Kidney (tissue), 14 donors: ENCODE data around the gene OTULIN. TPM values are rescaled to one million over a fixed set of nuclear protein-coding genes. Genes with fewer than 3 reads are reported as not detected.

ENCODE experiments used
- DNase-seq, 5 donors: peaks; one replicate each; pipeline ENCODE4 v3.0.0-alpha.2; 2013 to 2020
- FAIRE-seq: peaks from 2 replicates; lab custom pipeline; 2012; peaks lifted over from hg19 to GRCh38; lab: Jason Lieb, UNC
- H3K27ac ChIP-seq, 2 donors: one replicate each; pipeline ENCODE4 v1.7.0; 2013; ENCODE audit warnings: low read depth in 2 of 2, low read length in 2 of 2, inconsistent platforms in 1 of 2
- H3K27me3 ChIP-seq: one replicate; pipeline ENCODE4 v1.7.1; 2013; ENCODE audit warnings: low read length, inconsistent platforms; ENCODE audit not compliant: control insufficient read depth, insufficient read depth
- H3K36me3 ChIP-seq, 3 donors: one replicate each; pipeline versions ENCODE4 v1.7.0 to v1.7.1; 2013; ENCODE audit warnings: low read length in 3 of 3, control low read depth in 1 of 3, inconsistent platforms in 1 of 3; ENCODE audit not compliant: insufficient read depth in 3 of 3, control insufficient read depth in 2 of 3
- H3K4me1 ChIP-seq, 3 donors: one replicate each; pipeline versions ENCODE4 v1.7.0 to v1.7.1; 2013; ENCODE audit warnings: low read length in 3 of 3, inconsistent platforms in 1 of 3, low read depth in 1 of 3; ENCODE audit not compliant: control insufficient read depth in 2 of 3, insufficient read depth in 2 of 3
- H3K4me3 ChIP-seq, 3 donors: one replicate each; pipeline versions ENCODE4 v1.7.0 to v1.8.1; 2013; ENCODE audit warnings: low read length in 3 of 3, control low read depth in 1 of 3, inconsistent platforms in 1 of 3
- H3K9ac ChIP-seq, 3 donors: one replicate each; pipeline versions ENCODE4 v1.7.0 to v1.7.1; 2013; ENCODE audit warnings: low read length in 3 of 3, control low read depth in 1 of 3, inconsistent platforms in 1 of 3
- H3K9me3 ChIP-seq, 3 donors: one replicate each; pipeline versions ENCODE4 v1.7.0 to v1.7.1; 2013; ENCODE audit warnings: low read length in 3 of 3, control low read depth in 1 of 3, inconsistent platforms in 1 of 3; ENCODE audit not compliant: control insufficient read depth in 2 of 3, insufficient read depth in 1 of 3
- CTCF ChIP-seq: IDR thresholded peaks from 3 replicates; pipeline ENCODE4 v1.5.1; 2012; ENCODE audit warnings: mild to moderate bottlenecking, moderate library complexity, borderline replicate concordance; ENCODE audit not compliant: insufficient read depth; ENCODE audit errors: extremely low read depth
- intact Hi-C: fragments of 100-400 bp; cut with DNase I; formaldehyde crosslinking; loops from one replicate; pipeline ENCODE4 v1.11.1; 2022
- polyA plus RNA-seq: library from polyadenylated mRNA; stranded (reverse); fragments of 350-450 nt; fragmentation: Illumina TruSeq; extraction: RNeasy Lipid Tissue Mini Kit (QIAGEN cat#74804); gene quantifications from one replicate; pipeline ENCODE4 v1.2.3, GENCODE V29; 2014; ENCODE audit warnings: low read depth, low replicate concordance; ENCODE audit not compliant: insufficient read depth
- total RNA-seq: library from RNA; stranded (reverse); fragmentation: NEBNext Ultra II Directional; extraction: Animal tissue kit (Norgen Biotek cat#: 25700); gene quantifications from one replicate; pipeline ENCODE4 v1.2.1, GENCODE V29; 2021
- donor health status: control.
- donor health status: control.
- donor health status: control.
- donor health status: control.
- donor health status: control.
- donor health status: DM: yes; HTN: yes; CAD: no.
- donor health status: Normal renal cell carcinoma (clear cell type).

The OTULIN gene
- total and polyA plus RNA-seq, 2 donors from 2014 or later = 9.0 to 28.4 TPM

DNA sequence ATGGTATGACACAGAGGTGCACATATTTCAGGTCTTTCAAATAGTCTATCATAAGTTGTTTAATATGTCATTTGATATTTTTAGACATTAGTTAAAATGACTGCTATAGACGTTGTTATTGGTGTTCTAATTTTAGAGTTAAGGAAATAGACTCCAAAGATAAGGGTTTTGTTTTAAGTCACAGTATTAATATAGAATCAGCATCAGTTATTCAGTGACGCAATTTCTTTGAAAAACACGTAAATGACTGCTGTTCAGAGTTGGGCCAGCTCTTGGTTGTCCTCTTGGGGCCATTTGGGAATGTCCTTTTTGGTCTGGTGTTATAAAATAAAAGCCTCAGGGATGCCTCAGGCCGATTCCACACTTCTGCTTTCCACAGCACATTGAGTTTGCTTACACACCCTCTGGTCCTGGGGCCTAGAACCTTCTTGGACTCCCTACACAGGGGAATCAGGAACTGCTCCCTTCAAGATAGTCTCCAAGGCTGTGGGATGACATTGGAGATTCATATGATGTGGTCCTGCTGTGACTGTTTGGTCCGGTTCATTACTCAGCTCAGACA lies 14.3 kb downstream of the OTULIN start:
- DNase-seq = no peak
- FAIRE-seq = no peak
- intact Hi-C loops = no loop called here
- no peak overlapping the region for H3K4me3 ChIP-seq
- no peaks in the 10 kb centered on the region for H3K27me3 ChIP-seq
- H3K27ac ChIP-seq = no peak overlapping the region
- H3K36me3 ChIP-seq = peaks cover 0 to 29% (median 23%) of the 10 kb centered on the region in 3 donors
- peaks cover 0 to 5% (median 0%) of the 10 kb centered on the region in 3 donors for H3K4me1 ChIP-seq
- TF ChIP-seq CTCF = no peak
- no peak overlapping the region for H3K9ac ChIP-seq
- H3K9me3 ChIP-seq = no peaks in the 10 kb centered on the region

- no peak overlapping the region for H3K4me3 ChIP-seq
- FAIRE-seq = no peak
- no peaks in the 10 kb centered on the region for H3K27me3 ChIP-seq
- no peaks in the 10 kb centered on the region for H3K9me3 ChIP-seq
- DNase-seq = no peak
- no peak overlapping the region for H3K9ac ChIP-seq
- peaks cover 0 to 5% (median 0%) of the 10 kb centered on the region in 3 donors for H3K4me1 ChIP-seq
- no peak for TF ChIP-seq CTCF
- no peak overlapping the region for H3K27ac ChIP-seq
- H3K36me3 ChIP-seq = peaks cover 0 to 26% (median 23%) of the 10 kb centered on the region in 3 donors
- intact Hi-C loops = no loop called here
Observed at GRCh38 chr5:14679595-14679994, 15.1 kb downstream of the OTULIN start.

- FAIRE-seq (no peak), DNase-seq (no peak)
- Histone ChIP-seq H3K4me3 (no peak overlapping the region), H3K9me3 (no peaks in the 10 kb centered on the region), H3K36me3 (peaks cover 0 to 26% (median 22%) of the 10 kb centered on the region in 3 donors), H3K4me1 (peaks cover 0 to 3% (median 0%) of the 10 kb centered on the region in 3 donors), H3K27me3 (no peaks in the 10 kb centered on the region), H3K9ac (no peak overlapping the region), H3K27ac (no peak overlapping the region)
- no peak for TF ChIP-seq CTCF
- intact Hi-C loops = no loop called here
Observed at GRCh38 chr5:14681236-14681752, 16.8 kb downstream of the OTULIN start.
